Activated T-helper 1 cell treated with anti-CD3 and anti-CD28 coated beads, Interleukin-12 subunit alpha, Interleukin-12 subunit beta, Interleukin-2, Interleukin-4 antibody, amounts not matched to agents 30 ng/mL and 10 ng/mL and 1 ng/mL, durations not matched to agents 14 hours and 24 hours and 36 hours (primary cell): Measurements from ENCODE around the gene LRCOL1. TPM values are rescaled to one million over a fixed set of nuclear protein-coding genes. Genes with fewer than 3 reads are reported as not detected.

Source experiments
- DNase-seq: peaks from one replicate; pipeline ENCODE4 v3.0.0; 2021; ENCODE audit warnings: low spot score
- H3K27ac Mint-ChIP-seq: one replicate; pipeline ENCODE4 v1.8.0; 2021; ENCODE audit warnings: mild to moderate bottlenecking, mixed read lengths
- H3K27me3 Mint-ChIP-seq: one replicate; pipeline ENCODE4 v1.8.0; 2022; ENCODE audit warnings: mild to moderate bottlenecking, moderate library complexity, mixed read lengths; ENCODE audit not compliant: insufficient read depth
- H3K36me3 Mint-ChIP-seq: one replicate; pipeline ENCODE4 v1.8.0; 2021; ENCODE audit warnings: low read depth, mixed read lengths
- H3K4me1 Mint-ChIP-seq: one replicate; pipeline ENCODE4 v1.8.0; 2021; ENCODE audit warnings: low read depth, mixed read lengths
- H3K4me3 Mint-ChIP-seq: one replicate; pipeline ENCODE4 v1.8.0; 2021; ENCODE audit warnings: mild to moderate bottlenecking, moderate library complexity, mixed read lengths
- H3K9me3 Mint-ChIP-seq: one replicate; pipeline ENCODE4 v1.8.0; 2021; ENCODE audit warnings: mixed read lengths
- intact Hi-C: fragments of 100-400 bp; cut with micrococcal nuclease; formaldehyde crosslinking; loops from one replicate; pipeline ENCODE4 v1.15.1; 2024
- total RNA-seq: library from RNA; stranded (reverse); gene quantifications from 2 replicates; pipeline ENCODE4 v1.2.3, GENCODE V29; 2022

The LRCOL1 gene
- total RNA-seq, 1 donor from 2014 or later: not detected

GRCh38 chr12:132585177-132585576 is 25.2 kb downstream of the LRCOL1 start:
- Mint-ChIP-seq H3K36me3 (no peaks in the 10 kb centered on the region), H3K4me1 (no peaks in the 10 kb centered on the region), H3K9me3 (no peaks in the 10 kb centered on the region), H3K27ac (no peak overlapping the region), H3K4me3 (no peak overlapping the region), H3K27me3 (no peaks in the 10 kb centered on the region)
- intact Hi-C loops: no loop called here
- DNase-seq: no peak

- DNase-seq: no peak
- Mint-ChIP-seq H3K4me3 (no peak overlapping the region), H3K27ac (no peak overlapping the region), H3K36me3 (no peaks in the 10 kb centered on the region), H3K9me3 (no peaks in the 10 kb centered on the region), H3K4me1 (no peaks in the 10 kb centered on the region), H3K27me3 (no peaks in the 10 kb centered on the region)
- intact Hi-C loops: no loop called here
Measured at GRCh38 chr12:132584429-132584828, 26.0 kb downstream of the LRCOL1 start.

- H3K4me3 Mint-ChIP-seq: no peak overlapping the region
- DNase-seq: no peak
- no peaks in the 10 kb centered on the region for H3K36me3 Mint-ChIP-seq
- intact Hi-C loops: no loop called here
- no peaks in the 10 kb centered on the region for H3K4me1 Mint-ChIP-seq
- H3K9me3 Mint-ChIP-seq: no peaks in the 10 kb centered on the region
- H3K27me3 Mint-ChIP-seq: no peaks in the 10 kb centered on the region
- no peak overlapping the region for H3K27ac Mint-ChIP-seq
Measured at GRCh38 chr12:132583736-132584135, 26.6 kb downstream of the LRCOL1 start.

GRCh38 chr12:132583411-132583710 is 27.0 kb downstream of the LRCOL1 start:
- H3K27ac Mint-ChIP-seq: no peak overlapping the region
- no peaks in the 10 kb centered on the region for H3K27me3 Mint-ChIP-seq
- DNase-seq: no peak
- no peaks in the 10 kb centered on the region for H3K9me3 Mint-ChIP-seq
- intact Hi-C loops: no loop called here
- H3K4me1 Mint-ChIP-seq: no peaks in the 10 kb centered on the region
- no peaks in the 10 kb centered on the region for H3K36me3 Mint-ChIP-seq
- H3K4me3 Mint-ChIP-seq: no peak overlapping the region

- intact Hi-C loops: no loop called here
- Mint-ChIP-seq H3K27me3 (no peaks in the 10 kb centered on the region), H3K4me1 (no peaks in the 10 kb centered on the region), H3K27ac (no peak overlapping the region), H3K36me3 (peaks cover 2% of the 10 kb centered on the region), H3K4me3 (no peak overlapping the region), H3K9me3 (no peaks in the 10 kb centered on the region)
- DNase-seq: no peak
Measured at GRCh38 chr12:132582582-132583410, 27.6 kb downstream of the LRCOL1 start.

- intact Hi-C loops: no loop called here
- DNase-seq: no peak
- H3K4me1 Mint-ChIP-seq: no peaks in the 10 kb centered on the region
- no peaks in the 10 kb centered on the region for H3K9me3 Mint-ChIP-seq
- H3K27me3 Mint-ChIP-seq: no peaks in the 10 kb centered on the region
- peaks cover 3% of the 10 kb centered on the region for H3K36me3 Mint-ChIP-seq
- no peak overlapping the region for H3K4me3 Mint-ChIP-seq
- no peak overlapping the region for H3K27ac Mint-ChIP-seq
Measured at GRCh38 chr12:132582058-132582420, 28.3 kb downstream of the LRCOL1 start.

GRCh38 chr12:132581348-132582057 is 28.9 kb downstream of the LRCOL1 start:
- intact Hi-C loops: no loop called here
- H3K4me3 Mint-ChIP-seq: no peak overlapping the region
- no peaks in the 10 kb centered on the region for H3K9me3 Mint-ChIP-seq
- H3K36me3 Mint-ChIP-seq: peaks cover 3% of the 10 kb centered on the region
- no peaks in the 10 kb centered on the region for H3K27me3 Mint-ChIP-seq
- H3K27ac Mint-ChIP-seq: no peak overlapping the region
- DNase-seq: no peak
- H3K4me1 Mint-ChIP-seq: no peaks in the 10 kb centered on the region

- intact Hi-C loops: no loop called here
- H3K27me3 Mint-ChIP-seq: no peaks in the 10 kb centered on the region
- H3K27ac Mint-ChIP-seq: no peak overlapping the region
- H3K4me1 Mint-ChIP-seq: no peaks in the 10 kb centered on the region
- no peak for DNase-seq
- H3K36me3 Mint-ChIP-seq: peaks cover 3% of the 10 kb centered on the region
- H3K9me3 Mint-ChIP-seq: no peaks in the 10 kb centered on the region
- no peak overlapping the region for H3K4me3 Mint-ChIP-seq
Measured at GRCh38 chr12:132580701-132581292, 29.6 kb downstream of the LRCOL1 start.

GRCh38 chr12:132579744-132580143 is 30.6 kb downstream of the LRCOL1 start:
- H3K4me1 Mint-ChIP-seq: no peaks in the 10 kb centered on the region
- DNase-seq: no peak
- no peaks in the 10 kb centered on the region for H3K9me3 Mint-ChIP-seq
- intact Hi-C loops: no loop called here
- peaks cover 3% of the 10 kb centered on the region for H3K36me3 Mint-ChIP-seq
- H3K27me3 Mint-ChIP-seq: no peaks in the 10 kb centered on the region
- no peak overlapping the region for H3K27ac Mint-ChIP-seq
- no peak overlapping the region for H3K4me3 Mint-ChIP-seq

GRCh38 chr12:132578826-132579225 is 31.6 kb downstream of the LRCOL1 start:
- H3K4me1 Mint-ChIP-seq: no peaks in the 10 kb centered on the region
- no peaks in the 10 kb centered on the region for H3K27me3 Mint-ChIP-seq
- H3K9me3 Mint-ChIP-seq: no peaks in the 10 kb centered on the region
- no peak overlapping the region for H3K27ac Mint-ChIP-seq
- intact Hi-C loops: no loop called here
- no peak overlapping the region for H3K4me3 Mint-ChIP-seq
- H3K36me3 Mint-ChIP-seq: peaks cover 3% of the 10 kb centered on the region
- DNase-seq: no peak

GRCh38 chr12:132578118-132578517 is 32.3 kb downstream of the LRCOL1 start:
- H3K9me3 Mint-ChIP-seq: no peaks in the 10 kb centered on the region
- H3K36me3 Mint-ChIP-seq: peaks cover 3% of the 10 kb centered on the region

GRCh38 chr12:132577191-132577920 is 33.0 kb downstream of the LRCOL1 start:
- H3K4me3 Mint-ChIP-seq: no peak overlapping the region
- peaks cover 3% of the 10 kb centered on the region for H3K36me3 Mint-ChIP-seq
- intact Hi-C loops: no loop called here
- no peaks in the 10 kb centered on the region for H3K27me3 Mint-ChIP-seq
- no peaks in the 10 kb centered on the region for H3K4me1 Mint-ChIP-seq
- DNase-seq: no peak
- H3K27ac Mint-ChIP-seq: no peak overlapping the region
- no peaks in the 10 kb centered on the region for H3K9me3 Mint-ChIP-seq

More at GRCh38 chr12:132578118-132578517, 32.3 kb downstream of the LRCOL1 start:
- H3K4me1 Mint-ChIP-seq: no peaks in the 10 kb centered on the region
- H3K4me3 Mint-ChIP-seq: no peak overlapping the region
- H3K27ac Mint-ChIP-seq: no peak overlapping the region
- intact Hi-C loops: no loop called here
- no peak for DNase-seq
- no peaks in the 10 kb centered on the region for H3K27me3 Mint-ChIP-seq

- Mint-ChIP-seq H3K9me3 (no peaks in the 10 kb centered on the region), H3K4me1 (no peaks in the 10 kb centered on the region), H3K27me3 (no peaks in the 10 kb centered on the region), H3K4me3 (no peak overlapping the region), H3K27ac (no peak overlapping the region), H3K36me3 (peaks cover 3% of the 10 kb centered on the region)
- no peak for DNase-seq
- intact Hi-C loops: no loop called here
Measured at GRCh38 chr12:132576701-132577100, 33.7 kb downstream of the LRCOL1 start.
